GM18517 (cell line): ENCODE results near the gene ARHGEF28.

ENCODE experiments used
- ATAC-seq: cut with Tn5 transposase; IDR thresholded peaks from one replicate; pipeline ENCODE4 v1.9.1; 2021; ENCODE audit warnings: mild to moderate bottlenecking, moderate library complexity; ENCODE audit not compliant: unreplicated experiment

The ARHGEF28 gene

DNA sequence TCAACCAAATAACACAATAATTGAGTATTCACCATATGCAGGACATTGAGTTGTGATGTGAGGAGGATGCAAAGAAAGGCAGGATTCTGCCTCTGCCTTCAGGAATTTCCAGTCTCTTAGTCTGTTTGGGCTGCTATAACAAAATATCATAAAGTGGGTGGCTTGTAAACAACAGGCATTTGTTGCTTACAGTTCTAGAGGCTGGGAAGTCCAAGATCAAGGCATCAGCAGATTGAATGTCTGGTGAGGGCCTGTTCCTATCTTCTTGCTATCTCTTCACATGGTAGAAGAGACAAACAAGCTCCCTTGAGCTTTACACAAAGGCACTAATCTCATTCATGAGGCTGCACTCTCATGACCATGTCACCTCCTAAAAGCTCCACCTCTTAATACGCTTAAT, 360.7 kb downstream of the ARHGEF28 start:
- ATAC-seq, result no peak

DNA sequence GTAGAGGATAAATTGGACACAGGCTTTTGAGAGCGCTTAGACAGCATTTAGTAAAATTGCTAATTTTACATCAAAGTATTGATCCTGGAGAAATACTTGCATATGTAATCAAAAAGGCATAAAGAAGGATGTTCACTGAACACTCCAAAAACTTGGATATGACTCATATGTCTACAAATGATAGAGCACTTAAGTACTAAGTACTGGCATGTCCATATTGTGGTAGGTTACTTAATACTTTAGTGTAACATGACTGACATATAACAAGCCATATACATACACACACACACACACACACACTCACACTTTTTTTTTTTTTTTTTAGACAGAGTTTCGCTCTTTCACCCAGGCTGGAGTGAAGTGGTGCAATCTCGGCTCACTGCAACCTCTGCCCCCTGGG, 361.9 kb downstream of the ARHGEF28 start:
- no peak for ATAC-seq

DNA sequence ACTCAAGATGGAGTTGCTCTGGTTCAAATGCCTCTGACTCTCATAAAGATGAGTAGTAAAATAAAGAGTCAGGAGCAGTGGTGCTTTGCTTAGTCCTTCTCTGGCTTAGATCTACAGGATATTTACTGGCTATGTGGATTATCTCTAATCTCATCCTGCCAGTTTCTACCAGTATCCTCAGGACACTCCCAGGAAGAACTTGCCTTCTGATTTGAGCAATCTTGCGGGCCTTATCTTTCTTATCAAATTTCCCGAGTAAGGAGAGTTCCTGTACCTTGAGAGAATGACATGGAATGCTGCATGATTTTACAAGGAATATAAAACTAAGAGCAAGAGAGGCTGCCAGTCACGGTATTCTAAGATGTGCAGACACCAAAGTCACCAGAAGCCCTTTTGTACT, 364.0 kb downstream of the ARHGEF28 start:
- ATAC-seq, result no peak
